Muscle of leg (tissue), 11 donors: Measurements from ENCODE around the gene AKR1C2. TPM values are rescaled to one million over a fixed set of nuclear protein-coding genes. Genes with fewer than 3 reads are reported as not detected.
"Not testable (repeated sequence)": the region's sequence is repeated elsewhere in the genome, so short reads cannot be mapped to it uniquely, and the experiment has no call there.

Experiments
- DNase-seq: peaks from one replicate; pipeline ENCODE4 v3.0.0; 2013
- H3K27ac ChIP-seq: one replicate; pipeline ENCODE4 v1.5.1; 2013; ENCODE audit warnings: mild to moderate bottlenecking, low read length, control low read depth
- H3K27me3 ChIP-seq: one replicate; pipeline ENCODE4 v1.6.1; 2013; ENCODE audit warnings: low read length; ENCODE audit not compliant: control insufficient read depth, insufficient read depth
- H3K36me3 ChIP-seq: one replicate; pipeline ENCODE4 v1.6.1; 2013; ENCODE audit warnings: low read length; ENCODE audit not compliant: control insufficient read depth, insufficient read depth
- H3K4me1 ChIP-seq: one replicate; pipeline ENCODE4 v1.6.1; 2013; ENCODE audit warnings: low read length; ENCODE audit not compliant: control insufficient read depth, insufficient read depth
- H3K4me3 ChIP-seq: one replicate; pipeline ENCODE4 v1.5.1; 2013; ENCODE audit warnings: low read length, control low read depth
- H3K9me3 ChIP-seq: replicated peaks from 2 replicates; pipeline ENCODE4 v1.6.1; 2013; ENCODE audit warnings: low read depth, low read length; ENCODE audit not compliant: control insufficient read depth
- WGBS: methylation state at CpG from one replicate; pipeline ENCODE4 v1.1.5; 2013; ENCODE audit warnings: missing lambda C conversion rate; ENCODE audit not compliant: insufficient coverage; 5-methylcytosine and 5-hydroxymethylcytosine counted together
- polyA plus RNA-seq, 8 donors: library from polyadenylated mRNA; unstranded; fragments of 120-200 nt; gene quantifications; one replicate each; pipeline versions ENCODE4 v1.2.1 to v1.2.3, GENCODE V29; 2013; ENCODE audit warnings: inconsistent platforms in 1 of 8, low replicate concordance in 1 of 8; ENCODE audit not compliant: insufficient read length in 8 of 8, insufficient read depth in 1 of 8
- total RNA-seq: library from RNA; stranded (reverse); fragments of 120-200 nt; gene quantifications from one replicate; pipeline ENCODE4 v1.2.4, GENCODE V29; 2013

The AKR1C2 gene
- total and polyA plus RNA-seq, 9 donors: 9.2 to 14.4 (median 11.4) TPM

DNA sequence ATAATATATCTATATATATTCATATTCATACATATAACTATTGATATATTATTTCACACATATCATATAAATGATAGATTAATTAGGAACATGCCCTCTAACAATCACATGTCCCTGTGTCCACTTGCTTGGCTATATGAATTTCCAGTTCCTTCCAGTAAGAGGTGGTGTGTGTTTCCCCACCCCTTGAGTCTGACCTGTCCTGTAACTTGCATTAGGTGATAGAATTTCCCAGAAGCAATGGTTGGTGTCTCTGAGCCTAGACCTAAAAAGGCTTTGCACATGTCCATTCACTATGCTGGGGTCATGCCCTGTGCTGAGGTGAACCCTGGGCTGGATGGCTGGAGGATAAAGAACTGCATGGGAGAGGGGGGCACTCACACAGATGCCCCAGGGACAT, 9.4 kb downstream of the AKR1C2 start:
- not testable (repeated sequence) for H3K27ac ChIP-seq, H3K36me3 ChIP-seq, H3K9me3 ChIP-seq, H3K4me3 ChIP-seq, DNase-seq, H3K4me1 ChIP-seq, H3K27me3 ChIP-seq

DNA sequence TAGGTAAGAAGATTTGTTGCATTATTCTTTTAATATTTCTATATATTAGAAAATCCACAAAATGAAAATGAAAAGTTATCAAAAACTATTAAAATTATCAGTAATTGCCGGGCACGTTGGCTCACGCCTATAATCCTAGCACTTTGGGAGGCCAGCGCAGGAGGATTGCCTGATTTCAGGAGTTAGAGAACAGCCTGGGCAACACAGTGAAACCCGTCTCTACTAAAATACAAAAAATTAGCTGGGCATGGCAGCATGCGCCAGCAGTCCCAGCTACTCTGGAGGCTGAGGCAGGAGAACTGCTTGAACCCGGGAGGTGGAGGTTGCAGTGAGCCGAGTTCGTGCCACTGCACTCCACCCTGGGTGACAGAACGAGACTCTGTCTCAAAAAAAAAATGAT, 11.1 kb downstream of the AKR1C2 start:
- not testable (repeated sequence) for H3K4me3 ChIP-seq, H3K27me3 ChIP-seq, H3K27ac ChIP-seq, H3K9me3 ChIP-seq, DNase-seq, H3K4me1 ChIP-seq, H3K36me3 ChIP-seq
- 97% methylated on average over 7 of the region's 10 CpGs for WGBS

DNA sequence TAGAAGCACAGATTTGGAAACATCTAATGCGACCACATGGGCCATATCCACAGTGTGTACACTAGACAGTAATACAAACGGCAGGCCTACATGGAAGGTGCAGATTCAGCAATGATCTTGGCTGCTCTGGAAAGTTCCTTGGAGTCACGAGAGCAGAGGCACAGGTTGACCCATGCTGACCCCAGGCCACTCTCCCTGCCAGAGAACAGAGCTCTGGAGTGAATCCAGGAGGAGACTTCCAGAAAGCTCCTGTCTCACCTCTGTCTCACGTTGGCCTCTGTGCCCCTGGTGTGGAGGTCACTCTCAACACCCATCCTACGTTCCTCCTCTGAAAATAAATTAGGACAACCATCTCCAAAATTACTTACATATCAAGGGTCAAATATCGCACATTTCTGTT, 12.2 kb downstream of the AKR1C2 start:
- DNase-seq, H3K4me1 ChIP-seq, H3K4me3 ChIP-seq, H3K36me3 ChIP-seq, H3K27me3 ChIP-seq, H3K9me3 ChIP-seq, H3K27ac ChIP-seq: not testable (repeated sequence)
- WGBS: no CpG with 5 or more reads among the region's 6 CpGs

DNA sequence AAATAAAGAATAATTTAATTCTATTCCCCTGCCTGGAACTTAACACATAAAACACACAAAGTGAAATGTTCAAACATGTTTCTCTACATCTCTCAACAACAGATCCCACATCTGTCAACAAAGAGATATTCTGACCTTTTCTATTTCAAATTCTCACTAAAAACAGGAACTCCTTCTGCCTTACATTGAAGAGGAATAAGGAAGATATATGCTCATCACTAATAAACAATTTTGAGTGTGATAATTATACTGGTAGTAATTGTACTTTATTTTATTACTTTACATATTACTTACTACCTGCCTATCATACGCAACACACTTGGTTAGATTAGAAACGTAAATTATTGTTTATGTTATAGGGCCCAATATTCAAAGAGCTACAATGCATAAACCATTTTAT, 13.4 kb downstream of the AKR1C2 start:
- Histone ChIP-seq H3K9me3 (no peaks in the 10 kb centered on the region), H3K4me3 (no peak overlapping the region), H3K4me1 (peaks cover 4% of the 10 kb centered on the region), H3K27ac (no peak overlapping the region), H3K36me3 (no peaks in the 10 kb centered on the region), H3K27me3 (no peaks in the 10 kb centered on the region)
- no peak for DNase-seq
- no CpG with 5 or more reads among the region's 2 CpGs for WGBS

DNA sequence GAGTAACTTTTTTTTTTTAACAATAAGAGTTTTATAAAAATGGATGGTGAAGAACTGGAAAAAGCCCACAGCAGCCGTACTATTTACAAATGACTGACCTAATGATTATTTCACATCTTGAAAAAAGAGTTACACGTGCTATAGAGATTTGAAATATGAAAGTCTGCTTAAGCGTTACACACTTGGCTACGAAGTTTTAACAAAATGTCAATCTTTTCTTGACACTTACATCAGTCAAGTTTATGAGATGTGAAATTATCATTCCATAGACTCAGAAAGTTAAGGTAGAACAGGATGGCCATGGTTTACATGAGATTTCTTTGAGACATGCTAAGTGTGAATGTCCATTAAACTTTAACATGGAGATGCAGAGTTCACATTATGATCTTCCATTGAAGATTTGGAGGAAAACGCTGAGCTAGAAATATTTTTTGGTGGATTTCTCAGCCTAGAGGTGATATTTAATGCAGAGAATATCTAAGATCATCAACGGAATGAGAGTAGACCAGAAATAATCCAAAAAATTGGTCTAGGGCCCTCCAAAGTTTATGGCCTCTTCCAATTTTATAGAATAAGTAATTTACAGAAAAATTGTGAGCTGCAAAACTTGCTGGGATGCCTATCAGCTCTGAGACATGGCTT, 15.5 kb downstream of the AKR1C2 start:
- H3K36me3 ChIP-seq, H3K4me3 ChIP-seq, H3K27ac ChIP-seq, DNase-seq, H3K9me3 ChIP-seq, H3K27me3 ChIP-seq: not testable (repeated sequence)
- peaks cover 16% of the 10 kb centered on the region for H3K4me1 ChIP-seq
- WGBS: no CpG with 5 or more reads among the region's 6 CpGs

DNA sequence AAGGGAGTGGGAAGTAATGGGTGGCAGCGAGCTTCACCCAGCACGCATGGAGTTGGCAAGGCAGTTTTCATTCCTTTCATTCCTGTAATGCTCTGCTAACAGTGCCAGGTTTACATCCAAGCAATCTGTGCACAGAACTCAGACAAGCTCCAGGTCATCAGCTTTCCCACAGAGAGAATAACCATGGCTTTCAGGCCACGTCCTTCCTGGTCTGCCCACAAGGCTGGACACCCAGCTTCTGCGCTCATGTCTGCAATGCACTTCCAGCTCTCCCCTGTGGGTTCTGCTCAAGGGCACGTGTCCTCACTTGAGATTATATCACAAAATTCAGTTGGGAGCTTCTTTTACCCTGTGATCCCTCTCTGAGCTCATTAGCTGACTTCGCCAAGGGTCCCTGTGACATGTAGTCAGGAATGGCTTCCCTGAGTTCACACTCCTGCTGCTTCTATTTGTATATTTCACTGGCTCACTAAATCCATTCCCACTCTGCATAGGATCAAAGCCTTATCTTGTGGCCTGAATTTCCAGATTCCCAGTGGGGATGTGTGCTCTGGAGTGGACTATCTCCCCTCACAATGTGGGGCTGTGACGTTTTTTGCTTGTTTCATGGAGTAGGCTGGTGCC, 18.6 kb downstream of the AKR1C2 start:
- DNase-seq: peak; percentile 41
- H3K36me3 ChIP-seq: no peaks in the 10 kb centered on the region
- WGBS: 29% methylated on average over 4 of the region's 7 CpGs
- H3K27me3 ChIP-seq: no peaks in the 10 kb centered on the region
- H3K27ac ChIP-seq: peak overlapping the region; percentile 4
- no peaks in the 10 kb centered on the region for H3K9me3 ChIP-seq
- no peak overlapping the region for H3K4me3 ChIP-seq
- H3K4me1 ChIP-seq: peaks cover 25% of the 10 kb centered on the region

DNA sequence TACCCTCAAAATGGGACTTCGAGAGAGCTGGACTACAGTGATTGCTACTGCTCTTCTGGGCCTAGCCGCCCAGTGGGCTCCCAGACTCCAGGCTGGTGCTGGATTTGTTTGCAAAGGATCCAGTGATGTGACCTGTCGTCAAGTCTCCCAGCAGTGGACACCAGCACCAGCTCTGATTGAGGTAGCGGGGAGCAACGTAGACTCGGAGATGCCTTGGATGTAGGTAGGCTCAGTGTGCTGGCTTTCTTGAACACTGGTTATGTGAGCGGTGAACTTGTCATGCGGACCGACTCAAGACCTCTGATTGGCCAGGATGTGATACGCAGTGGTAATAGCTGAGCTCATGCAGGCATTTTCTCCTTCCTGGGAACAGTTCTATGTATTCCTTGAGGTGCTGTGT, 19.4 kb downstream of the AKR1C2 start:
- Histone ChIP-seq H3K36me3 (no peaks in the 10 kb centered on the region), H3K4me3 (no peak overlapping the region), H3K4me1 (peaks cover 25% of the 10 kb centered on the region), H3K27ac (no peak overlapping the region), H3K9me3 (no peaks in the 10 kb centered on the region), H3K27me3 (no peaks in the 10 kb centered on the region)
- whole genome bisulfite sequencing: 86% methylated on average over 6 of the region's 10 CpGs
- DNase-seq: no peak

DNA sequence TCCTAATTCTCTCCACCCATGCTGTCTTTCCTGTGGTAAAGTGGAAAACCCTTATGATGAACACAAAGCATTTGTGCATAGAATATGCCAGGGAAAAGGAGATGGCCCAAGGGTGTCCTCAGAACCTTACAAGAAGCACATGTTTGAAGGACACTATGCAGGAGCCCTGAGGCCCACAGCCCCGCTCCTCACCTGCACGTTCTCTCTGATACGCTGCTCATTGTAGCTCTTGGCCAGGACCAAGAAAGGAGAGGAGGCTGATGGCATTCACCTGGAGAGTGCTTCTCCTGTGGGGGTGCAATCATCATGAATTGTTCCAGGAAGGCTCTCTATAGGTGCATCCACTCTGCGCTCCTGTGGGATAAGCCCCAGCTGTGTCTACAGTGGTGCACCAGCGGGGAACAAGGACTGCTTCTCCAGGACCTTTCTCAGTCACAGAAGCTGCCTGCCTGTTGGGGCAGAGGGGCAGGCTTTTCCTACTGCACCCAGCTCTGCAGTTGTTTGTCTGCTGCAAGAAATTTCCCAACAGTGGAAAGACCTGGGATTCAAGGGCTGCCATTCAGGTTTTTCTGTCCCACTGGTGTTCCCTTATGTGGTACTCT, 19.9 kb downstream of the AKR1C2 start:
- WGBS: 93% methylated on average over 5 of the region's 5 CpGs
- Histone ChIP-seq H3K4me3 (no peak overlapping the region), H3K36me3 (no peaks in the 10 kb centered on the region), H3K27me3 (no peaks in the 10 kb centered on the region), H3K4me1 (peaks cover 25% of the 10 kb centered on the region), H3K9me3 (no peaks in the 10 kb centered on the region), H3K27ac (no peak overlapping the region)
- DNase-seq: no peak

DNA sequence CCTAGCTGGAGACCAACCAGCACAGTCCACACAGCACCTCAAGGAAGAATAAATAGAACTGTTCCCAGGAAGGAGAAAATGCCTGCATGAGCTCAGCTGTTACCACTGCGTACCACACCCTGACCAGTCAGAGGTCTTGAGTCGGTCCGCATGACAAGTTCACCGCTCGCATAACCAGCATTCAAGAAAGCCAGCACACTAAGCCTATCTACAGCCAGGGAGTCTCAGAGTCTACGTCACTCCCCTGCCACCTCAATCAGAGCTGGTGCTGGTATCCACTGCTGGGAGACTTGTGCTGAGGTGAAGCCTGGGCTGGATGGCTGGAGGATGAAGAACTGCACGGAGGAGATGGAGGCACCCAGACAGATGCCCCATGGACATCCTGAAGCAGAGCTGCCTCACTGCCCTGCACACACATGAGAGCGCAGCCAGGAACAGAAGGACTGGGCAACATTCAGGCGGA, 20.9 kb downstream of the AKR1C2 start:
- H3K27me3 ChIP-seq: no peaks in the 10 kb centered on the region
- H3K4me1 ChIP-seq: peaks cover 25% of the 10 kb centered on the region
- H3K9me3 ChIP-seq: no peaks in the 10 kb centered on the region
- H3K36me3 ChIP-seq: no peaks in the 10 kb centered on the region
- H3K27ac ChIP-seq: no peak overlapping the region
- H3K4me3 ChIP-seq: no peak overlapping the region
- peak; percentile 37 for DNase-seq
- WGBS: 91% methylated on average over 4 of the region's 9 CpGs

DNA sequence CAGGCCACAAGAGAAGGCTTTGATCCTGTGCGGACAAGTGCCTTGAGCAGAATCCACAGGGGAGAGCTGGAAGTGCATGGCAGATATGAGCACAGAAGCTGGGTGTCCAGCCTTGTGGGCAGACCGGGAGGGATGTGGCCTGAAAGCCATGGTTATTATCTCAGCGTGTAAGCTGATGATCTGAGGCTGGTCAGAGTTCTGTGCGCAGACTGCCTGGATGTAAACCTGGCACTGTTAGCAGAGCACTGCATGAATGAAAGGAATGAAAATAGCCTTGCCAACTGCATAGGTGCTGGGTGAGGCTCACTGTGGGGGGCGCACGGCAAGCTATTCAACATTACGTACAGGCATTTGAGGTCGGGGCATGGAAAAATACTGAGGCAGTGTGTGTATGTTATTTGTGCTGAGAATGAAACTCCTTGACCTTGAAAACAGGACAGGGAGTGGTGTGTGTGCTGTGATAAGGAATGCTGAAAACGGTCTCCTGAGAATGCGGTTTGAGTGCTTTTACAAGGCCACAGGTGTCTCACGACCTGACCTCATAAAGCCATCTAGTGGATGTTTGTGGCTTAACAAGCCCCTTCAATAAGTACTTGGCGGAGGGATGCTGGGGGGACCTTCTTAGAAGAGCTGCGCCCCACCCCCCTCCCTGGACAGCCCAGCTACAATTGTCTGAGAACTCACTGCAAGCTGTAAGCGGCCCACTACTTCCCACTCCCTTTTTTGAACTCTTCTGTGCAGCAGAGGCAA, 21.8 kb downstream of the AKR1C2 start:
- H3K9me3 ChIP-seq: no peaks in the 10 kb centered on the region
- no peak overlapping the region for H3K27ac ChIP-seq
- H3K4me1 ChIP-seq: peaks cover 25% of the 10 kb centered on the region
- 60% methylated on average over 9 of the region's 14 CpGs for WGBS
- peak; percentile 26 for DNase-seq
- no peaks in the 10 kb centered on the region for H3K27me3 ChIP-seq
- H3K4me3 ChIP-seq: no peak overlapping the region
- no peaks in the 10 kb centered on the region for H3K36me3 ChIP-seq
